Amygdala (tissue), 56 donors: Measurements from ENCODE around the gene ACHE.
"Not testable (repeated sequence)": the region's sequence is repeated elsewhere in the genome, so short reads cannot be mapped to it uniquely, and the experiment has no call there.

ENCODE experiments used
- DNase-seq, 56 donors: peaks; one replicate each; lab custom pipeline; 2025; lab: John Stamatoyannopoulos, UW

Gene ACHE

DNA sequence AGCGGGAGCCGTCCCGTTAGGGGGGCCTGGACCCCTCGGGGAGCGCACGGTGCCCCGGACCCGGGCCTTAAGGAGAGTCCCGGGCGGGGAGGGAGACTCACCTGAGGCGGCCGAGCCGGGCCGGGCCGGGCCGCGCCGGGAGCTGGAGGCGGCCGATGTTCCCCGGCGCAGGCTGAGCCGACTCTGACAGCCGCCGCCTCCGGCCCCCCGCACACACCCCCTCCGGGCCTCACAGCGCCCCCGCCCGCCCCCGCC is at the start of gene ACHE:
TSS of gene ACHE (minus strand) at position 188 of the 255 bp plus-strand sequence. CDS start 1,656 bp downstream, outside the sequence.
- no peak for DNase-seq

DNA sequence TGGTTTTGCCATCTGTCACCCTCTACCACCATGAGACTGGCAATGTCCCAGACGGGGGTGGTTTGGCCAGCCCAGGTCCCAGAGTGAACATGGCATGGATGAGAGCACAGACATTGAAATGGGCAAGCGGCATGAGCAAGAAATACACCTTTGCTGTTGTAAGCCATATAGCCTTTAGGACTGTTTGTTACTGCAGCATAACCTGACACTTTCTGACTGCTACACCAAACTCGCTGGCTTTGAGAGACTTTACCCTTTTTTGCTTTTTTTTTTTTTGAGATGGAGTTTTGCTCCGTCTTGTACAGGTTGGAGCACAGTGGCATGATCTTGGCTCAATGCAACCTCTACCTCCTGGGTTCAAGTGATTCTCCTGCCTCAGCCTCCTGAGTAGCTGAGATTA is 48.5 kb upstream of the ACHE start:
- DNase-seq, result no peak

DNA sequence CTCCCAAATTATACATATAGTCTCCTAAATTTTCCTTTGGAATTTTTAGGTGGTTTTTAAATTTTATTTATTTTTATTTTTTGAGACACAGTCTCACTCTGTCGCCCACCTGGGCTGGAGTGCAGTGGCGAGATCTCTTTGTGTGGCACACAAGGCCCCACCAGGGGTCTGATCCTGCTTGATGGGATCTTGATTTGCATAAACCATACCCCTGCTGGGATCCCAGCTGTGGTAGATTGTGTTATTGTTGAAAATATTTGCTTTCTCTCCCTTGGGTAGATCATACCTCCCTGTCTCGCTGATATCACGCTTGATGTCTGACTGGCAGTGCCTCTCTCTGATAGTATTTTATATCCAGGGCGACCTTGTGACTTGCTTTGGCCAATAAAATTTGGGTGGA is 48.0 kb upstream of the ACHE start:
- no peak for DNase-seq

DNA sequence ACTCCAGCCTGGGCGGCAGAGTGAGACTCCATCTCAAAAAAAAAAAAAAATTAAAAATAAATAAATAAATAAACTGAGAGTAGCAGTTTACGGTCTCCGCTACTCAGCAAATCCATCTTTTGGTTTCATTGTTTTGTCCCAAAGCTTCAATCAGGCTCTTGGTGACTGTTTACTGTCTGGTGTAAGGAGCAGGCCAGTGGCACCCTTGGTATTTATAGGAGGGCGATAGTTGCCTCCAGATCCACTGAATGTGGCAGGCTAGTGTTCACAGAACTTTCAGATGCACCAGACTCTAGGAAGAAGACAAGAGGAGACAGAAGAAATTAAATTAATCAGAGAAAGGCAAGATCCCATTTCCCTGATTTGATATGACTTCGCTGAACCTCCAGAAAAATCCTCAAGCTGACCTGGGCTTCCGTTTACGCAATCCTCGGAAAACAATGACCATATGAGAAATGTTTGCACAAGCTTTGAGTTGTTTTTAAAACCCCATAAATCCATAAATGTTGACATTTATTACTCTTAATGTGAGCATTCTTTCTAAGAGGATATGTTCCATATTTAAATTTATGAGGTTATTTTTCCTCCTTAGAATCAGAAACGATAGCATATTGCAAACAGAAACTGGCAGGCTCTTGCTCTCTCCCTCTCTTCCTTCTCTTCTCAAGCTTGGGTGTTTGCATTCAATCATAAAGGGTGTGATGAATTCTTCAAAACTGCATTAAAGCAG is 46.5 kb upstream of the ACHE start:
- no peak for DNase-seq

DNA sequence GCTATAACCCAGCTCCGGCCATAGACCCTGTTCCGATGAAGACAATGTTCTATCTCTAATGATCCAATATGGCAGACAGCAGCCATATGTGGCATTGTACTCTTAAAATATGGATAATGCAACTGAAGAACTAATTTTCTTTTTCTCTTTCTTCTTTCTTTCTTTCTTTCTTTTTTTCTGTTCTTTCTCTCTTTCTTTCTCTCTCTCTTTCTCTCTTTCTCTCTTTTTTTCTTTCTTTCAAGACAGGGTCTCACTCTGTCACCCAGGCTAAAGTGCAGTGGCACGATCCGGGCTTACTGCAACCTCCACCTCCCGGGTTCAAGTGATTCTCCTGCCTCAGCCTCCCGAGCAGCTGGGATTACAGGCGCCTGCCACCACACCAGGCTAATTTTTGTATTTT is 40.5 kb upstream of the ACHE start:
- not testable (repeated sequence) for DNase-seq

DNA sequence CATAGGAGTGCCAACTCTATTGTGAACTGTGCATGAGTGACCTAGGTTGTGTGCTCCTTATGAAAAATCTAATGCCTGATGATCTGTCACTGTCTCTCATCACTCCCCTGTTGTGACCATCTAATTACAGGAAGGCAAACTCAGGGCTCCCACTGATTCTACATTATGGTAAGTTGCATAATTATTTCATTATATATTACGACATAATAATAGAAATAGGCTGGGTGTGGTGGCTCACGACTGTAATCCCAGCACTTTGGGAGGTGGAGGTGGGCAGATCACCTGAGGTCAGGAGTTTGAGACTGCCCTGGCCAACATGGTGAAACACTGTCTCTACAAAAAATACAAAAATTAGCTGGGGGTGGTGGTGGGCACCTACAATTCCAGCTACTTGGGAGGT is 39.7 kb upstream of the ACHE start:
- not testable (repeated sequence) for DNase-seq

DNA sequence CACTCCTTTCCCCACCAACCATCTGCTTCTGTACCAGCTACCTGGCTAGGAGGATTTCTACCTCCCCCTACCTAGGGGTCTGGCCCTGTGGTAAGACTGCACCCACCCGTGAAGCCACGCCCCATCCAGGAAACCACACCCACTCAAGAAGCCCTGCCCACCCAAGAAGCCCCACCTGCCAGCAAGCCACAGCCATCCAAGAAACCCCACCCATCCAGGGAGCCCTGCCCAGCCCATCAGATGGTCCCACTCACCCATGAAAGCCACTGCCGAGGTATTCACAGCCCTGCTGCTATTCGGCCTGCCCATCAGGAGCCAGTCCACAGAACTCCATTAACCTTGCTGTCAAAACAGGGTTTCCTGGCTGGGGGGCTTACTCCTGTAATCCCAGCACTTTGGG is 38.0 kb upstream of the ACHE start:
- no peak for DNase-seq

DNA sequence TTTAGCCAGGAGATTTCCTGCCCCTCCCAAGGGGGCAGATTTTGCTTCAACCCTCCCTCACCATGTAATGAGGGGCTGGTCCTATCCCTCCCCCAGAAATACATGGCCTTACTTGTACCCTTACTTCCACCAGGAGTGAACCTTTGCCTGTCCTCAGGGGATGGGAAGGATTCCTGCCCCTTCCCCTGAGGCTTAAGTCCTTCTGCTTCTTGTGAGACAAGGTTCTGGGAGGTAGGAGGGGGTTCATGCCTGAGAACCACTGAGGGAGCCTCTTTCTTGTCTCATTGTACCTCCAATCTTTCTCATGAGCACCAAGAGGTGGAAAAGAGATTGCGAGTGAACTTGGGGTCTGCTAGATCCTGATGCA is 34.1 kb upstream of the ACHE start:
- DNase-seq, result no peak

DNA sequence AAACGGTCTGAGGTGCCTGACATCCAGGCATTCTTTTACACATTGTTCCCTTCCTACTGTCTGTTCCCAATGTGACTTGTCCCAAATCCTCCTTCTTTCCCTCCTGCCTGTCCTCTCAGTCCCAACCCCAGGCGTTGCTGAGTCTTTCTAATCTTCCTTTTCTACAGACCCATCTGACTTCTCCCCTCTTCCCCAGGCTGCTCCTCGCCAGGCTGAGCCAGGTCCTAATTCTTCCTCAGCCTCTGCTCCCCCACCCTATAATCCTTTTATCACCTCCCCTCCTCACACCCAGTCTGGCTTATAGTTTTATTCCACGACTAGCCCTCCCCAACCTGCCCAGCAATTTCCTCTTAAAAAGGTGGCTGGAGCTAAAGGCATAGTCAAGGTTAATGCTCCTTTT is 27.9 kb upstream of the ACHE start:
- DNase-seq, result not testable (repeated sequence)

DNA sequence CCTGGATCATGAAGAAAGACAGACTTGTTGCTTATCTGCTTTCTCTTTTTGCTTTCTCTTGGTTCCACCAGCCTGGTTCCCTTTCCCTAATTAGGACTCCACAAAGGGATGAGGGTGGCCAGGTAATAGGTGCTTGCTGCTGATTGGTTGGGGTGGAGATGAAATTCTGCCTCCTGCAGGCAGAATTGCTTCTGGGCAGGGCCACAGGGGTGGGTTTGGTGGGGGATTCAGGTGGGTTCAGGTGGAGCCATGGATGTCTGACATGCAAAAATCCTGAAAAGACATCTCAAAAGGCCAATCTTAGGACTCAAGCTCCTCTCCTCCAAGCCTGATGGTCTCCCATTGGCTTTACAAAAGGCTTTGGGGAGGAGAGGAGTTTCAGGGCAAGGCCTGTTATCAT is 25.4 kb upstream of the ACHE start:
- no peak for DNase-seq

DNA sequence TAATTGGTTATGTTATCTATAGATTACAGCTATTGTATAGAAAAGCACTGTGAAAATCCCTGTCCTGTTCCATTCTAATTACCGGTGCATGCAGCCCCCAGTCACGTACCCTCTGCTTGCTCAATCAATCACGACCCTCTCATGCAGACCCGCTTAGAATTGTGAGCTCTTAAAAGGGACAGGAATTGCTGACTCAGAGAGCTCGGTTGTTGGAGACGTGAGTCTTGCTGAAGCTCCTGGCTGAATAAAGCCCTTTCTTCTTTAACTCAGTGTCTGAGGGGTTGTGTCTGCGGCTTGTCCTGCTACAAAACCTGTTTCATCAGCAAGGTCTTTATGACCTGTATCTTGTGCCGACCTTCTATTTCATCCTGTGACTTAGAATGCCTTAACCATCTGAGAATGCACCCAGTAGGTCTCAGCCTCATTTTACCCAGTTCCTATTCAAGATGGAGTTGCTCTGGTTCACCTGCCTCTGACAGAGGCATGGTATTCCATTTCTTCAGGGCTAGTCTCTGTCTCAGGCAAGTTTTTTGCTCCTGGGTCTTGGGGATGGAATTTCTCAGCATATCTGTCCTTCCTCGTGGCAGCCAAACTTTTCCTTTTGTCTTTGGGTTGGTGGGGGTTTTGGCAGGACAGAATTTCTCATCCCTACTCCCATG is 24.2 kb upstream of the ACHE start:
- not testable (repeated sequence) for DNase-seq

DNA sequence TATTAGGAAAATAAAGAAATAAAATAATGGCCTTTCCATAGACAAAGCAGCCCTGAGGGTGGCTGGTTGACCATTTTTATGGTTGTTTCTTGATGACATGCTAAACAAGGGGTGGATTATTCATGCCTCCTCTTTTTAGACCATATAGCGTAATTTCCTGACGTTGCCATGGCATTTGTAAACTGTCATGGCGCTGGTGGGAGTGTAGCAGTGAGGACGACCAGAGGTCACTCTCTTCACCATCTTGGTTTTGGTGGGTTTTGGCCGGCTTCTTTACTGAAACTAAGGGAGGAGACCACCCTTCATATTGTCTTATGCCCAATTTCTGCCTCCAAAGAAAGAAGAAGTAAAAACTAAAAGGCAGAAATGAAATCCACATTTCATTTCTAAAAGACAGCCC is 23.6 kb upstream of the ACHE start:
- DNase-seq, result not testable (repeated sequence)

DNA sequence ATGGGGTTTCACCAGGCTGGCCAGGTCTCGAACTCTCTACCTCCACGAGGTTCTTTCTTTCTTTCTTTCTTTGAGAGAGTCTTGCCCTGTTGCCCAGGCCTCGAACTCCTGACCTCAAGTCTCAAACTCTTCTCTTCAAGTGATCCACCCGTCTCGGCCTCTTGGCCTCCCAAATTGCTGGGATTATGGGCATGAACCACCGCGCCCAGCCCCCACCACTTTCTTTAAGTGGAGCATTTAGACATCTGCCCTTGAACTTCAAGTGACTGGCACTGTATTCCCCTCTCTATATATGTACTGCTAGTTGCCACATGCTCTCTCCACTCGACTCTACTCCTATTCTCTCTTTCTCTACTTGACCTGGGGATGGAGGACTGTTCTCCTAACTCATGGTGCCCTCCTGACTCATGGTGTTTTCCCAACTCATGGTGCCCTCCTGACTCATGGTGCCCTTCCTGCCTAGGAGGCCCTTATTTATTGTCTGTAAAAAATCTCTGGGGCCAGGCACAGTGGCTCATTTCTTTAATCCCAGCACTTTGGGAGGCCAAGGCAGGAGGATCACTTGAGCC is 19.3 kb upstream of the ACHE start:
- no peak for DNase-seq

DNA sequence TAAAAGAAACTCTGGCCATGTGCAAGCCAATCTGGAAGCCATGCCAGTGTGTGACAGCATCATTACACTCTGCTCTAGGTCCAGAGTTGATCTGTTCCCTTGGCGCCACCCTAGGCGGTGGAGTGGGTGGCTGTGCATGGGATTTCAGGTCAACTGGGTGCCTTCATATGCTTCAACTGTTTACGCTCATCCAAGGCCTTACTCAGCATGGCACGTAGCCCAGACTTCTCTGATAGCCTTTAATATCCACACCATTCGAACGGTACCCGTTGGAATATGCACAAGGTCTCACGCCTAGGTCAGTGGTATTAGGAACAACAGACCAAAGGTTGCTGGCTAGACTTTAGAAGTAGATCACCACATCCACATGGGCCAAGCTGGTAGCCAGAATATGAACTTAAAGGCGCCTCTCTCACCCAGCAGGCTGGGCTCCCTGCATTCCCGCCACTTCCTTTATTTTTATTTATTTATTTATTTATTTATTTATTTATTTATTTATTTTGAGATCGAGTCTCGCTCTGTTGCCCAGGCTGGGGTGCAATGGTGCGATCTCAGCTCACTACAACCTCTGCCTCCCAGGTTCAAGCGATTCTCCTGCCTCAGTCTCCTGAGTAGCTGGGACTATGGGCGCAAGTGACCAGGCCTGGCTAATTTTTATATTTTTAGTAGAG is 18.7 kb upstream of the ACHE start:
- no peak for DNase-seq

DNA sequence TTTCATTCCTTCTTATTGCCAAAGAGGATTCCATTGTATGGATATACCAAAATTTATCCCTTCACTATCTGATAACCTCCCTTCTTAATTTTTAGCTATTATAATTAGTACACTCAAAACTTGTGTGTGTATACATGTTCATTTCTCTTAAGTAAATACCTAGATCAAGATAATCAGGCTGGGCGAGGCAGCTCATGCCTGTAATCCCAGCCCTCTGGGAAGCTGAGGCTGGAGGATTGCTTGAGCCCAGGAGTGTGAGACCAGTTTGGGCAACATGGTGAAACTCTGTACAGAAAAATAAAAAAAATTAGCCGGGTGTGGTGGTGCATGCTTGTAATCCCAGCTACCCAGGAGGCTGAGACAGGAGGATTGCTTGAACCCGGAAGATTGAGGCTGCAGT is 15.8 kb upstream of the ACHE start:
- no peak for DNase-seq

DNA sequence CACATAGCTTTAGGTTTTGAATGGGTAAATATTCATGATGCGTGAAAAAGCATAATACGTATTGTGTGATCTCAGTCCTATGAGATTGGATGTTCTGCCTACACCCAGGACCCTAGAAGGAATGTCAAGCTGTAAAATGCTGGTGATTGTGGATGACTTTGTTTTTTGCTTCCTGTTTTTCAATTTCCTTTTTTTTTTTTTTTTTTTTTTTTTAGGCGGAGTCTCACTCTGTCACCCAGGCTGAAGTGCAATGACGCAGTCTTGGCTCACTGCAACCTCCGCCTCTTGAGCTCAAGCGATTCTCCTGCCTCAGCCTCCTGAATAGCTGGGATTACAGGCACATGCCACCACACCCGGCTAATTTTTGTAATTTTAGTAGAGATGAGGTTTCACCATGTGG is 14.8 kb upstream of the ACHE start:
- not testable (repeated sequence) for DNase-seq

DNA sequence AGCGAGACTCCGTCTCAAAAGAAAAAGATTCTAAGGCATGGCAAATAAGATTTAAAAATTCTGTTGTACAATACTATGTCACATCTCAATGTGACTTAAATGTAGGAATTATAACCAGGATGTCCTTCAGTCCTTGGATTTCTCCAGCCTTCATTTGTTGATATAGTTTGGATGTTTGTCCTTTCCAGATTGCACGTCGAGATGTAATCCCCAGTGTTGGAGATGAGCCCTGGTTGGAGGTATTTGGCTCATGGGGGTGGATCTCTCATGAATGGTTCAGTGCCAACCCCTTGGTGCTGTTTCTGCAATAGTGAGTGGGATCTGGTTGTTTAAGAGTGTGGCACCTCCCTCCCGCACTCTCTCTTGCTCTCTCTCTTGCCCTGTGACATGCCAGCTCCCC is 12.8 kb upstream of the ACHE start:
- no peak for DNase-seq

DNA sequence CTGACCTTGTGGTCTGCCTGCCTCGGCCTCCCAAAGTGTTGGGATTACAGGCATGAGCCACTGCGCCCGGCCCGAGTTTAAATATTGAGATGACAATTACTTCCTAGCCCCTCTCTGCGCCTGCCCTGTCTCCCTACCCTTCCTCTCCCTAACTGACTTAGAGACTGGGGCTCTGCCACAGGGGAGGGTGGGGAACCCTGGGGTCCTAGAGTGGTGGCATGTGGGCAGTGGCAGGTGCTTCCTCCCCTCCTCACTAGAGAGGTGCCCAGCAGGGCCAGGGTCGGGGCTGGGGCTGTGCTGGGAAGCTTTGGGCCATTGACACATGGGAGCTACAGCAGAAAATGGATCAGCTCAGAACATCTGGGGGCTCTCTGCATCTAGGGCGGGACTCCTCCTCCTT is 7.0 kb upstream of the ACHE start:
- DNase-seq, result no peak

DNA sequence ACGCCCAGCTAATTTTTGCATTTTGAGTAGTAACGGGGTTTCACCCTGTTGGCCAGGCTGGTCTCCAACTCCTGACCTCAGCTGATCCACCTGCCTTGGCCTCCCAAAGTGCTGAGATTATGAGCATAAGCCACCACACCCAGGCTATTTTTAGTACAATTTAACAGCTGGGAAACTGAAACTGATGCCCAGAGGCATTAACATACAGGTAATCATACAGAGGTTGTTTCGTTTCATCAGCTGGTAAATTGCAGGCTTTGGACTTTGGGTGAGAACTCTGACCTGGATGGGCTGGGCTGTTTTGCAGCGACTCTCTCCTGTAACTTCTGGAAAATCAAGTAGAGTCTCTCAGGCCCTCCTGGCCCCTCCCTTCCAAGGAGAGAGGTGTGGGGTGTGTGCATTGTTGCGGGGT is 6.2 kb upstream of the ACHE start:
- DNase-seq, result no peak

DNA sequence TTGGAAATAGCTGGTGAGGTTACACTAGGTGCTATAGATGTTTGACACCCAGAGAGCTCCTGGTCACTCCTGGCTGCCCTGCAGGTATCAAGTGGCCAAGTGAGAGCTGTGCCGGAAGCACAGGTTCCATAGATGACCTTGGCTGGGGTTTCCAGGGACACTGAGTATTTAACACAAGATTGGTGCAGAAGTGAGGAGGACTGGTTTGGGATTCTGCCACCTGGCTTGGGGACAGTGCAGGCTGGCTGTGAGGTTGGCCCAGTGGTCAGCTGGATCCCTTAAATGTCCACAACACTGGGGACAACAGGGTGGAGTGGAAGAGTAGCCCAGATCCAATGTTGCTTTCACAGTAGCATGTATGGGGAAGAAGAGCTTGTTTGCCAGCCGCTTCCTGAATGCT is 5.3 kb upstream of the ACHE start:
- no peak for DNase-seq

DNA sequence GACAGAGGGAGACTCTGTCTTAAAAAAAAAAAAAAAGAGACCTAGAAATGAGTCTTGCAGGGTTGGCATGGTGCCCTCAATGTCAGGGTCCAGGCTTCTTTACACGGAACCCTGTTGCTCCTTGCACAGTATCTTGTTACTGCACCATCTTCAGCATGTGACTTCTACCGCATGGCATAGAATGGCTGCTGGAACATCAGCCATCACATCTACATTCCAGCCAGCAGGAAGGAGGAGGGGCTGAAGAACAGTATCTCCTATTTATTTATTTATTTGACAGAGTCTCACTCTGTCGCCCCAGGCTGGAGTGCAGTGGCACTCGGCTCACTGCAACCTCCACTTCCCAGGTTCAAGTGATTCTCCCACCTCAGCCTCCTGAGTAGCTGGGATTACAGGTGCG is 3.7 kb upstream of the ACHE start:
- no peak for DNase-seq
